Neural progenitor cell (in vitro differentiated cells): ENCODE data around the gene POLR3B. TPM values are rescaled to one million over a fixed set of nuclear protein-coding genes. Genes with fewer than 3 reads are reported as not detected.

Experiments
- DNase-seq: peaks from one replicate; pipeline ENCODE4 v3.0.0-alpha.2; 2016; ENCODE audit warnings: low spot score
- H2AFZ ChIP-seq: fragments of 200-600 bp; sonication (generic); replicated peaks from 2 replicates; pipeline ENCODE4 v1.6.1; 2016; ENCODE audit warnings: antibody characterized with exemption
- H3F3A ChIP-seq: fragments of 200-600 bp; sonication (generic); 2 replicates; pipeline ENCODE4 v1.6.1; 2016; ENCODE audit warnings: antibody characterized with exemption, low read depth
- H3K27ac ChIP-seq: fragments of 200-600 bp; sonication (generic); 2 replicates; pipeline ENCODE4 v1.5.1; 2016; ENCODE audit warnings: mild to moderate bottlenecking
- H3K27me3 ChIP-seq: fragments of 200-600 bp; sonication (generic); 2 replicates; pipeline ENCODE4 v1.6.1; 2016; ENCODE audit warnings: mild to moderate bottlenecking, moderate library complexity
- H3K36me3 ChIP-seq: fragments of 200-600 bp; sonication (generic); 2 replicates; pipeline ENCODE4 v1.5.1; 2016
- H3K4me1 ChIP-seq: fragments of 200-600 bp; sonication (generic); 2 replicates; pipeline ENCODE4 v1.6.1; 2016; ENCODE audit warnings: mixed run types
- H3K4me2 ChIP-seq: fragments of 200-600 bp; sonication (generic); 2 replicates; pipeline ENCODE4 v1.6.1; 2016
- H3K4me3 ChIP-seq: fragments of 200-600 bp; sonication (generic); 2 replicates; pipeline ENCODE4 v1.5.1; 2016
- H3K79me2 ChIP-seq: fragments of 200-600 bp; sonication (generic); 2 replicates; pipeline ENCODE4 v1.6.1; 2016; ENCODE audit warnings: low read depth
- H3K9ac ChIP-seq: fragments of 200-600 bp; sonication (generic); 2 replicates; pipeline ENCODE4 v1.6.1; 2016
- H3K9me3 ChIP-seq: fragments of 200-600 bp; sonication (generic); 2 replicates; pipeline ENCODE4 v1.5.1; 2016; ENCODE audit warnings: low read depth
- H4K20me1 ChIP-seq: fragments of 200-600 bp; sonication (generic); 2 replicates; pipeline ENCODE4 v1.6.1; 2016; ENCODE audit warnings: low read depth
- H3K27ac Mint-ChIP-seq: 3 replicates; pipeline ENCODE4 v1.8.0; 2021; ENCODE audit warnings: mixed read lengths
- H3K27me3 Mint-ChIP-seq: 2 replicates; pipeline ENCODE4 v1.8.0; 2022; ENCODE audit warnings: low read depth, mild to moderate bottlenecking, inconsistent platforms, moderate library complexity, mixed read lengths; ENCODE audit not compliant: insufficient read depth
- H3K36me3 Mint-ChIP-seq: 3 replicates; pipeline ENCODE4 v1.8.0; 2021; ENCODE audit warnings: mixed read lengths
- H3K4me1 Mint-ChIP-seq: 3 replicates; pipeline ENCODE4 v1.8.0; 2021; ENCODE audit warnings: mixed read lengths
- H3K4me3 Mint-ChIP-seq: 3 replicates; pipeline ENCODE4 v1.8.0; 2021; ENCODE audit warnings: mild to moderate bottlenecking, moderate library complexity, mixed read lengths
- H3K9me3 Mint-ChIP-seq: 3 replicates; pipeline ENCODE4 v1.8.0; 2020; ENCODE audit warnings: mixed read lengths
- CTCF ChIP-seq: fragments of 200-600 bp; sonication (generic); IDR thresholded peaks from 2 replicates; pipeline ENCODE4 v1.5.1; 2017; ENCODE audit warnings: antibody characterized with exemption, mild to moderate bottlenecking
- EZH2 ChIP-seq: fragments of 200-600 bp; sonication (generic); IDR thresholded peaks from 2 replicates; pipeline ENCODE4 v1.6.1; 2017; ENCODE audit warnings: antibody characterized with exemption, mild to moderate bottlenecking, moderate library complexity
- EZH2phosphoT487 ChIP-seq: fragments of 200-600 bp; sonication (generic); IDR thresholded peaks from 2 replicates; pipeline ENCODE4 v1.6.1; 2017; ENCODE audit warnings: antibody characterized with exemption
- total RNA-seq: library from RNA; depleted of rRNA; stranded (reverse); fragments of >200 nt; gene quantifications from 2 replicates; pipeline ENCODE4 v1.2.3, GENCODE V29; 2015; ENCODE audit warnings: low replicate concordance

POLR3B gene
- 8.4 and 8.8 TPM in 2 replicates for total RNA-seq

GRCh38 chr12:106357549-106358395, at the start of gene POLR3B:
POLR3B (plus strand) TSS chr12:106357748; CDS start chr12:106357880, 132 bp downstream.
- peak; percentile 97 for DNase-seq
- H3K4me3 Mint-ChIP-seq: peak within 1 kb of the TSS; percentile 93
- peaks cover 1% of the 10 kb centered on the region for H3K36me3 Mint-ChIP-seq
- Histone ChIP-seq H2AFZ (peak within 1 kb of the TSS; percentile 82), H3K4me1 (no peaks in the 10 kb centered on the region), H3K4me2 (peak within 1 kb of the TSS; percentile 85), H4K20me1 (no peaks in the 10 kb centered on the region), H3K9ac (peak within 1 kb of the TSS; percentile 16), H3F3A (no peaks in the 10 kb centered on the region), H3K27me3 (no peaks in the 10 kb centered on the region), H3K9me3 (no peaks in the 10 kb centered on the region), H3K79me2 (peaks cover 26% of the 10 kb centered on the region), H3K27ac (peak within 1 kb of the TSS; percentile 31), H3K4me3 (peak within 1 kb of the TSS; percentile 61), H3K36me3 (no peaks in the 10 kb centered on the region)
- peak within 1 kb of the TSS; percentile 80 for H3K27ac Mint-ChIP-seq
- TF ChIP-seq EZH2phosphoT487: peak; percentile 55
- peak; percentile 86 for TF ChIP-seq CTCF
- TF ChIP-seq EZH2: peak; percentile 45
- peaks cover 9% of the 10 kb centered on the region for H3K27me3 Mint-ChIP-seq
- H3K9me3 Mint-ChIP-seq: no peaks in the 10 kb centered on the region
- H3K4me1 Mint-ChIP-seq: peaks cover 16% of the 10 kb centered on the region

- H3K9me3 ChIP-seq: no peaks in the 10 kb centered on the region
- no peaks in the 10 kb centered on the region for H3F3A ChIP-seq
- Mint-ChIP-seq H3K27me3 (peaks cover 6% of the 10 kb centered on the region), H3K27ac (no peak overlapping the region), H3K4me3 (no peak overlapping the region), H3K9me3 (no peaks in the 10 kb centered on the region), H3K4me1 (peaks cover 30% of the 10 kb centered on the region), H3K36me3 (no peaks in the 10 kb centered on the region)
- no peak for DNase-seq
- H3K9ac ChIP-seq: no peak overlapping the region
- H3K27me3 ChIP-seq: no peaks in the 10 kb centered on the region
- no peaks in the 10 kb centered on the region for H3K36me3 ChIP-seq
- no peaks in the 10 kb centered on the region for H3K79me2 ChIP-seq
- H3K27ac ChIP-seq: no peak overlapping the region
- TF ChIP-seq CTCF (no peak), EZH2phosphoT487 (no peak), EZH2 (no peak)
- H4K20me1 ChIP-seq: no peaks in the 10 kb centered on the region
- H3K4me3 ChIP-seq: no peak overlapping the region
- peaks cover 19% of the 10 kb centered on the region for H3K4me1 ChIP-seq
- H2AFZ ChIP-seq: no peak overlapping the region
- no peak overlapping the region for H3K4me2 ChIP-seq
These were observed 49.4 kb upstream of the POLR3B start for GRCh38 chr12:106308121-106308520.

GRCh38 chr12:106308611-106309010, 48.9 kb upstream of the POLR3B start:
- peaks cover 3% of the 10 kb centered on the region for H3K27me3 Mint-ChIP-seq
- Histone ChIP-seq H2AFZ (no peak overlapping the region), H3K4me2 (no peak overlapping the region), H3K4me1 (peaks cover 16% of the 10 kb centered on the region), H3K9ac (no peak overlapping the region), H3K4me3 (no peak overlapping the region), H3F3A (no peaks in the 10 kb centered on the region), H3K9me3 (no peaks in the 10 kb centered on the region), H4K20me1 (no peaks in the 10 kb centered on the region), H3K27ac (no peak overlapping the region), H3K79me2 (no peaks in the 10 kb centered on the region), H3K36me3 (no peaks in the 10 kb centered on the region), H3K27me3 (no peaks in the 10 kb centered on the region)
- no peak for DNase-seq
- H3K27ac Mint-ChIP-seq: no peak overlapping the region
- H3K9me3 Mint-ChIP-seq: no peaks in the 10 kb centered on the region
- H3K4me1 Mint-ChIP-seq: peaks cover 28% of the 10 kb centered on the region
- no peak for TF ChIP-seq EZH2
- no peak for TF ChIP-seq EZH2phosphoT487
- no peak for TF ChIP-seq CTCF
- no peak overlapping the region for H3K4me3 Mint-ChIP-seq
- no peaks in the 10 kb centered on the region for H3K36me3 Mint-ChIP-seq
